CD4-positive, alpha-beta T cell treated with Interleukin-2 at 100 ng/mL for 4 hours (primary cell): ENCODE measurements around the gene XPNPEP3.

Source experiments
- DNase-seq: peaks from one replicate; pipeline ENCODE4 v3.0.0-alpha.2; 2020; ENCODE audit warnings: low spot score

The XPNPEP3 gene

DNA sequence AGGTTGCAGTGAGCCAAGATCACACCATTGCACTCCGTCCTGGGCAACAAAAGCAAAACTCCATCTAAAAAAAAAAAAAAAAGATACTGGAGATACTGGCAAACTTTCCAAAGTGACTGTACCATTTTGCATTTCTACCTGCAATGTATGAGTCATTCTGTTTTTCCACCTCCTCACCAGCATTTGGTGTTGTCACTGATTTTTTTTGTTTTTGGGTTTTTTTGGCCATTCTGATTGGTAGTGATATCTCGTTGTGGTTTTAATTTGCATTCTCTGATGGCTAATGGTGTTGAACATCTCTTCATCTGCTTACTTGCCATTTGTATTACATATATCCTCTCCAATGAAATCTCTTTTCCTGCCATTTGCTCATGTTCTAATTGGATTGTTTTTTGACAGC is 82.3 kb downstream of the XPNPEP3 start:
- DNase-seq, result peak; percentile 24

DNA sequence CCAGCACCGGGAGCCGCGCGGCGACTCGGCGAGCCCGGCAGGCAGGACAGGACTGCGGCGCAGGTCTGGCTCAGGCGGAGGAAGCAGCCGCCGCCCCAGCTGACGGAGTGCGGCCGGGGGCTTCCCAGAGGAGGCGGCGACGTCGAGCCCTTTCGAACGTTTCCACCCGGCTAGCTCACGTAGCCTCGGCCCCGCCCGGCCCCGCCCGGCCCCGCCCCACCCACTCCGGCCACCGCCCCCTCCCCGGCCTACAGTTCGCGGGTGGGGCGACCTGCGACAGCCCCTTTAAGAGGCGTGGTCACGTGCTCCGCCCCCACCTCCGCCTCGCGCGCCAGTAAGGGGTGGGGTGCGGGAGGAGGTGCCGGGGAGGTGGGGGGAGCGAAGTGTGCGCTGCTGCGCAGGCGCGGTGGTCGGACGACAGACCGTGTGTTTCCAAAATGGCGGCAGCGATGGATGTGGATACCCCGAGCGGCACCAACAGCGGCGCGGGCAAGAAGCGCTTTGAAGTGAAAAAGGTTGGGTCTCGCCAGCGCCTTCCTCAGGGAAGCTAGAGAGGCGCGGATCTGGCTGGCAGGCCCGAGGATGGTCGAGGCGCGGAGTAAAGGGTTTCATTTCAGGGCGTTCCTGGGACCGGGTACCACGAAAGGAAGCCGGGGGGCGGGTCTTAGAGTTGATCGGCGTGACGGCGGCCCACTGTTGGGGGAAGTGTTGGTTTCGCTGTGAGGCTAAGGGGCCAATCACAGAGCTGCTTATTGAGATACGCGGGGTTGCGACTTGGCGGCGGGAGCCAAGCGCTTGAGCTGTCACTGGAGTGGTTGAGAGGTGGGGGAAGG is 94.2 kb downstream of the XPNPEP3 start, which contains the start of gene RBX1:
Gene RBX1, plus strand, starts transcription at position 417 of the 833 bp plus-strand sequence. Its CDS starts 21 bp downstream, at position 438.
- peak; percentile 99 for DNase-seq

DNA sequence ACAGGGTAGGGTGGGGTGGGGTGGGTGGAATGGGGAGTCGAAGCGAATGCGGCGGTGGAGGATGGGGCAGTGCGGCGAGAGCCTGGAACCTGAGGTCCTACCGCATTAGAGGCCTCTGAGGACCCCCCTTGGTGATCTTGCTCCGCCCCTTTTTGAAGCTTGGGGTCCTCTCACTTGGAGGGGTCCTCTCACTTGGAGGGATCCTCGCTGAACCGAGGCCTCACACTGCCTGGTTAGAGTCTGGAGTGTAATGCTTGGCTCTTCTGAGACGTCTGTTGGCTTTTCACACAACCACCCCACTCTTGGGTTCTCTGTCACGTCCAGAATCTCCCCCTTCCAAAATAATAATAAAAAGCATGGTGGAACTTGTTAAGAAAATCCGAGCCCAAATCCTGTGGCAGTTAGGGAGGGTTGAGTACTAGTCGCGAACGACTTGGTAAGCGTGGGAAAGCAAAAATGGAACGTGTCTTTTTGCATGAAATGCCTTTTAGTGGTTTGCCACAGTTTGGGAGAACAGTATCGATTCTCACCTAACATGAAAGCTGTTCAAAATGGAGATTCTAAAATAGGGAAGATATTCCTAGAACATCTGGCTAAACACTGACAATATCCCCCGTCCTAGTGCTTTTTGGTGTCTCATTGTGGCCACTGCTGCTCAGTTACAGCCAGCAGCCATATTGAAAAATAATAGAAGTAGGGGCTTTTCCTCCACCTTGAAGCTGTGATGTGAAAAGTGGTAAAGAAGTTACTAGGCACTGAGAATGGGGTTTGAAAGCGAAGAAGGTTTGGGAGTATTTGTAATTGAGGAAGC is 95.1 kb downstream of the XPNPEP3 start:
- DNase-seq, result peak; percentile 6

DNA sequence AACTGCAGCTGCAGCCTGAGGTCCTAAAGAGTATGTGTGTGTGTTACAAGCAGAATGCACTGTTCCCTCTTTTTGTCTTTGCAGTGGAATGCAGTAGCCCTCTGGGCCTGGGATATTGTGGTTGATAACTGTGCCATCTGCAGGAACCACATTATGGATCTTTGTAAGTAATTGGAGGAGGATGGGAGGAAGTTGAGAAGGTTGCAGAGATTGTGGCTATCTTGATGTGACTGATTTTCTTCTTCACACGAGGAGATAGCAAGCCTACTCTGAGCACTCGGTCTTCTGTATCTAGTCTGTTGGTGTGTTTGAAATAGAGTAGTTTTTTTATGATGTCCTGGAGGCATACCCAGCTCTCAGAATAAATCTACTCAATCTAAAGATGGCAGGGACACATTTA is 96.5 kb downstream of the XPNPEP3 start:
- DNase-seq, result no peak

- DNase-seq, result no peak
These were observed 97.2 kb downstream of the XPNPEP3 start for GRCh38 chr22:40954113-40954512.

GRCh38 chr22:40955571-40955970 is 98.6 kb downstream of the XPNPEP3 start:
- DNase-seq, result no peak

DNA sequence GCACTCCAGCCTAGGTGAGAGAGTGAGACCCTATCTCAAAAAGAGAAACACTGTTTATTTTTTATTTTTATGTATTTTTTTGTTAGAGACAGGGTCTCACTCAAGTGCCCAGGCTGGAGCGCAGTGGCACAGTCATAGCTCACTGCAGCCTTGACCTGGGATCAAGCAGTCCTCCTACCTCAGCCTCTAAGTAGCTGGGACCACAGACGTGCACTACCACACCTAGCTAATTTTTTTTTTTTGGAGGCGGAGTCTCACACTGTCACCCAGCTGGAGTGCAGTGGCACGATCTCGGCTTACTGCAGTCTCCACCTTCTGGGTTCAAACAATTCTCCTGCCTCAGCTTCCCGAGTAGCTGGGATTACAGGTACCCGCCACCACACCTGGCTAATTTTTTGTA is 100.7 kb downstream of the XPNPEP3 start:
- DNase-seq, result no peak

DNA sequence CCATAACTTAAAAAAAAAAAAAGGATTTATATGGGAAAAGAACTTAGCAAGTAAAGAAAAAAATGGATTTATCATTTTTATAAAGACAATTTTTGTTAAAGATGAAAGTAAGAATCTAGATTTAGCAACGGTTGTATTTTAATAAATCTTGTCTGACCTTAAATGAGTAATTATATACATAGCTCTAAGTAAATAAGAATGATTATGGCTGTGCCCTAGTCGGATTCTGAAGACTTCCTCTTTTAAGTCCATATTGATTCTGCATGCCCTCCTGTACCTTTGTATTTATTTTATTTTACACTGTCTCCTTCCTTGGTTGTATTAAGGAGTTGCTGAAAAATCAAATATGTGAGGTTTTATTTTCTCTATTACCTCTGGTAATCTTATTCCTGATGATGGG is 101.4 kb downstream of the XPNPEP3 start:
- no peak for DNase-seq

DNA sequence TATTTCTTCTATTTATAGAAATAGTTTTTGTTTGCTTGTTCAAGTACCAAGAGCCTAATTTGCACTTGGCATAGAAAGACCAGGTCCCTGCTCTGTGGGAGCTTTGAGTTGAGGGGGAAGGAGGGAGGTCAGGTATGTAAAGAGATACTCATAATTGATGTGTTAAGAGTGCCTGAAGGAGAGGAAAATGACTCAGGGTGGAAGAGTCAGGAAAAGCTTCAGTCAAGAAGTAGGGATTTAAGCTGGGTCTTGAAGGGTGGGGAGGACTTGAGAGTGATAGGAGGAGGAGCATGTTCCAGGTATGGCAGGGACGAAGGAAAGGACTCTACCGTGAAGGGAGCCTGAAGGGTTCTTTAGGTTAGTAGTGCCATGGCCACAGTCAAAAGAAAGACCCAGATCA is 103.2 kb downstream of the XPNPEP3 start:
- DNase-seq, result no peak

- no peak for DNase-seq
These were observed 109.2 kb downstream of the XPNPEP3 start for GRCh38 chr22:40965936-40966725.

GRCh38 chr22:40966726-40967085 is 109.8 kb downstream of the XPNPEP3 start:
- no peak for DNase-seq

DNA sequence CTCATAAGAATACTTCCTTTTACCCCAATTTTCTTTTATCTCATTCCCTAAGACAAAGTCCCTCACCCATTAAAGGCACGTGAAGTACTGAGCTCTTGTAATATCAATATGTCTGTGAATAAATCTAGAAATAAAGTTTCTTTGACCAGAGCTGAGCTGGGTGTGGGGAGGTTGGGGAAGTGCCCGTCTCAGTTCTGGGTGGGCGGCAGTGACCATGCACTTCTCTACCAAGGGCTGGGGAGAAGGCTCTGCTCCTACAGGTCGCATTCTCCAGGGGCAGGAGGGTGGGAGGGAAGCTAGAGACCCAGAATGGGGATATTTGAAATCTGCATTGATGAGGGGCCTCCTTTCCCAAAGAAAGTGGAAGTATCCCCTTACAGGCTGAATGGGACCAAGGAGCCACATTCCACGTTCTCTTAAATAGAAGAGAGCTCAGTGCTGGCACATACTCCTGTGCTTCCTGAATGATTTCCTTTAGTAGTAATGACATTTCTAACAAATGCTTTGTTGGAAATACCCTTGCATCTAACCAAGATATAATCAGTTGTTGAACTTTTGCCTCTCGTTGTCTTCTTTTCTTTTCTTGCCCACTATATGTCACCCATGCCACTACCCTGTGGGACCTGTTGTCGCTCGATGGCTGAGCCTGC is 110.3 kb downstream of the XPNPEP3 start:
- DNase-seq, result no peak

GRCh38 chr22:40972587-40972986 is 115.6 kb downstream of the XPNPEP3 start:
- DNase-seq, result no peak

DNA sequence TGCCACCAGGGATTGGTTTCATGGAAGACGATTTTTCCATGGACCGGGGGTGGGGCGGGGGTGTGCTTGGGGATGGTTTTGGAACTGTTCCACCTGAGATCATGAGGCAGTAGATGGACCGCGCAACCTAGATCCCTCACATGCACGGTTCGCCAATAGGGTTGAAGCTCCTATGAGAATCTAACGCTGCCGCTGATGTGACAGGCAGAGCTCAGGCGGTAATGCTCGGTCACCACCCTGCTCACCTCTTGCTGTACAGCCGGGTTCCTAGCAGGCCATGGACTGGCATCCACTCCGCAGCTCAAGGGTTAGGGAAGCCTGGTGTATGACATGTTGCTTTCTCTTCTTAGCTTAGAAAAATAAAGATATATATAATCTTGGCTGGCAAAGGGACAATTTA is 116.2 kb downstream of the XPNPEP3 start:
- DNase-seq, result no peak

DNA sequence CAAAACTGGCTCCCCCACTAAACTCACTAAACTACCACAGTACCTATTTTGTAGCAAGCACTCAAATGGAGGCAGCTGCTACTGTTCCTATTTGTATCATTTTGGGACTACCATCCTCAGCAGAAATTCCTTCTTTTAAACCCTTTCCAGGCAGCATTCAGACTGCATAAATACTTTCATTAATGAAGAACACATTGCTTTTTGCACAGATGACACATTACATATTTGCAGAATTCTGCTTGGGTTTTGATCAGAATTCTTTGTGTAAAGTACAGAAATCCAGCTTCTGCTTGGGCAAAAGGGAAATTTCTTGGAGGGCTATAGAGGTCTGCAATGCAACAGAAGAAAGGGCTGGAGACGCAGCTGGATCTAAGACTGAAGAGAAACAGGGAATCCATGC is 118.4 kb downstream of the XPNPEP3 start:
- DNase-seq, result no peak

DNA sequence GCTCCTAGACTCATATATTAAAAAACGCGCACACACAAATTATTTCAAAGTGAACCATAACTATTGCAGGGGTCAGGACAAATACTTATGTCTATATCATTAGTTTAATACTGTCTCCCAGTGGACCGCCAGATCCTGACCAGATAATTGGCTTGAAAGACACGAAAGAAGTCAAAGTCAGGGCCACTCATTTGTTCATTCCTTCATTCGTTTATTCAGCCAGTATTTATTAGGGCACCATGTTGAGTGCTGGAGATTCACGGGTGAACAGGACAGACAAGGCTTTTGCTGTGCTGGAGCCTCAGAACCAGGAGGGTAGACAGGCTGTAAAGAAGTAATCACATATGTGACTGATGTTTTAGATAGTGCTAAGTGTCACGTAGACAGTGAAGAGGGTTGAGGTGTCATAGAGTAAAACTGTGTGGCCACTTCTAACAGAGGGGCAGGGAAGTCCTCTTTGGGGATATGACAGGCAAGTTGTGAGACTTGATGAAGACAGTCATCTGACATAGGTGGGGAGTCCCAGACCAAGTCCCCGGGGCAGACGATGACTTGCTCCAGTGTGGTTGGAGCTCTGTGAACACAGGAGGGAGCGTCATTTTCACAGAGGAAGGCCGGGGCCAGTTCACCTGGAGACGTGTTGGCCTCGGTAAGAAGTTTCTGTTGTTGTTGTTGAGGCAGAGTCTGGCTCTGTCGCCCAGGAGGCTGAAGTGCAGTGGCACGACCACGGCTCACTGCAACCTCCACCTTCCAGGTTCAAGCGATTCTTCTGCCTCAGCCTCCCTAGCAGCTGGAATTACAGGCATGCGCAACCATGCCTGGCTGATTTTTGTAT is 120.1 kb downstream of the XPNPEP3 start:
- no peak for DNase-seq

DNA sequence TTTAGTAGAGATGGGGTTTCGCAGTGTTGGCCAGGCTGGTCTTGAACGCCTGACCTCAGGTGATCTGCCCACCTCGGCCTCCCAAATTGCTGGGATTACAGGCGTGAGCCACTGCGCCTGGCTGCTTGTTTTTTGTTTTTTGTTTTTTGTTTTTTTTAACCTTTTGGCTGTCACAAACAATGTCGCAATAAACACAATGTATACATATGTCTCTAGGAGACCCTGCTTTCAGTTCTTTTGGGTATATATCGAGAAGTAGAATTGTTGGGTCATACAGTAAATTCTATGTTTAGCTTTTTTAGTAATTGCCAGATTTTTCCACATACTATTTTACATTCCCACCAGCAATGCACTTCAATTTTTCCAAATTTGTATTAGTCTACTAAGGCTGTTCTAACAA is 122.2 kb downstream of the XPNPEP3 start:
- DNase-seq, result no peak

DNA sequence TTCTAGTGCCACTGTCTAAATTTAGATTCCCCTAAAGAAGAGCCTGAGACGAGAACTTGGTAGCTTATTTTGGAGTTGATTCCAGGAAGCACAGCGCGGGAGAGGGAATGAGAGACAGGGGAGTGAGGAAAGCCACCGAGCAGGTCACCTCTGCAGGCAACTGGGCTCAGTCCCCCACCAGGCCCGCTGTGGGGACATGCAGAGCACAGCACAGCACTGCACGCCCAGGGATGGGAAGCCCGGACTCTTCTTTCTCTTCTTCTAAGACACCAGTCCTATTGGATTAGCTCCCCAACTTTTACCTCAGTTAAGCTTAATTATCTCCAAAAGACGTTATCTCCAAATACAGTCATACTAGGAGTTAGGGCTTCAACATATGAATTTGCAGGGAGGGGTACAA is 122.9 kb downstream of the XPNPEP3 start:
- DNase-seq, result no peak
